GM18907 (cell line): ENCODE data around the gene MAPK14.
"Not testable (repeated sequence)": the region's sequence is repeated elsewhere in the genome, so short reads cannot be mapped to it uniquely, and the experiment has no call there.

Experiments used
- ATAC-seq: cut with Tn5 transposase; IDR thresholded peaks from one replicate; pipeline ENCODE4 v1.9.1; 2021; ENCODE audit warnings: mild to moderate bottlenecking, moderate library complexity; ENCODE audit not compliant: unreplicated experiment

Gene MAPK14

GRCh38 chr6:36027501-36028087, at the start of gene MAPK14:
TSS of gene MAPK14 (plus strand) at chr6:36027808. CDS start at chr6:36028158, 350 bp downstream.
- peak; percentile 87 for ATAC-seq

- not testable (repeated sequence) for ATAC-seq
These were observed 47.5 kb upstream of the MAPK14 start for GRCh38 chr6:35980126-35980525.

- no peak for ATAC-seq
These were observed 46.5 kb upstream of the MAPK14 start for GRCh38 chr6:35980991-35981645.

- ATAC-seq = no peak
These were observed 42.9 kb upstream of the MAPK14 start for GRCh38 chr6:35984701-35985100.

GRCh38 chr6:35988047-35988446, 39.6 kb upstream of the MAPK14 start:
- not testable (repeated sequence) for ATAC-seq

DNA sequence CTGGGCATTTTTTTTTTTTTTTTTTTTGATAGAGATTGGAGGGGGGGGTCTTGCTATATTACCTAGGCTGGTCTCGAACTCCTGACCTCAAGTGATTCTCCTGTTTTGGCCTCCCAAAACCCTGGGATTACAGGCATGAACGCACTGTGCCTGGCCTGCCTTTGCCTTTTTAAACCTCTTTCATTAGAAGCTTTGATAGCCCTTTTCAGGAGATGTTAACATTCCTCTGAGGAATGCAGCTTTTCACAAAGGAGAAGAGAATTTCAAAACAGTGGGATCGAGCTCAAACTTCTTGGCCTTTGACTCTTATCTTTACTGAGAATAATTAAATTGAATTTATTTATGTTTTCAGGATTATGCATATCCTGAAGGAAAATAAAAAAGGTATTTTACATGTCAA, 34.5 kb upstream of the MAPK14 start:
- no peak for ATAC-seq

GRCh38 chr6:36000451-36000850, 27.2 kb upstream of the MAPK14 start:
- ATAC-seq = no peak

- ATAC-seq = no peak
These were observed 11.9 kb upstream of the MAPK14 start for GRCh38 chr6:36015666-36016065.

GRCh38 chr6:36018339-36018738, 9.3 kb upstream of the MAPK14 start:
- no peak for ATAC-seq

- ATAC-seq = no peak
These were observed 8.4 kb upstream of the MAPK14 start for GRCh38 chr6:36019167-36019566.

DNA sequence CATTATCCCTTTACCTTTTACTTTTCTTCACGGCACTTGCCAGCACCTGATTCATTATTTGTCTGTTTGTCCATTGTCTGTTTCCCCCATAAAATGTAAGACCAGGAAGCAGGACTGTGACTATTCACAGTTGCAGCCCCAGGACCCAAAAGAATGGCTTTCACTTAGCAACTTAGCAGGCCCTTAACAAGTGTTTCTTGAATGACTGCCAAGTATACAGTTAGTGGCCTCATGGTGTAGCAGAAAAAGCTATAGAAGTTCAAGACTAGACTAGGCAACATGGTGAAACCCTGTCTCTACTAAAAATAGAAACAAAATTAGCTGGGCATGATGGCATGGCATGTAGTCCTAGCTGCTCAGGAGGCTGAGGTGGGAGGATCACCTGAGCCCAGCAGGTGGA, 7.5 kb upstream of the MAPK14 start:
- ATAC-seq = no peak

- no peak for ATAC-seq
These were observed 3.4 kb upstream of the MAPK14 start, which contains the start of gene SLC26A8 for GRCh38 chr6:36023996-36024795. TSS of gene SLC26A8 (minus strand) at chr6:36024641. CDS start at chr6:36019707, 4,934 bp downstream.

DNA sequence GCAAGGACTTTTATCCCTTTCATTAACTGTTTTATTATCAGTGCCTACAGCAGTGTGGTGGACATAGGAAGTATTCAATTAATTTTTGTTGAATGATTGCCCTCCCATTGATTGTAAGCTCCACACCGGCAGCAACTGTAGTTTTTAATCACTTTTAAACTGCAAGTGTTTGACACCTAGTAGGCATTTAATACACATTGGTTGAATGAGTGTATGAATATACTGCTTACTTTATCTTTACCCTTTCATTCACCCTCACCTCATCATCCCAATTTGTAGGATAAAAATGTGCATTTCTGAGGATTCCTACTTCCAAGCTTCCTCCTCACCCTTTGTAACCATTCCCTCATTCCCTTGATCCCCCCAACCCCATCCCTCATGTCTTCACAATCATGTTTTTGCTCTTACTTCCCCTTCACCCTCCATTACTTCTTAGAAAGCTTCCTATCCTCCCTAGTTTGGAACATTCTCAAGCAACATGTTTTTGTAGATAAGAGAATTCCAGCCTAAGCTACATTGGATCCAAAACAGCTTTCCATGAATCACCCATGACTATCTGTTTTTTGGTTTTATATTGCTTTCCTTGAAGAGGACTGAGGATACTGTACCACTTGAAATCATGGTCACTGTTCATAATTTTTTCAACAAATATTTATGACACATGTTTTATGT, 2.2 kb upstream of the MAPK14 start:
- ATAC-seq = no peak

- ATAC-seq = no peak
These were observed 1.7 kb upstream of the MAPK14 start for GRCh38 chr6:36025932-36026327.

GRCh38 chr6:36028088-36028876, 674 bp downstream of the MAPK14 start:
- peak; percentile 24 for ATAC-seq

DNA sequence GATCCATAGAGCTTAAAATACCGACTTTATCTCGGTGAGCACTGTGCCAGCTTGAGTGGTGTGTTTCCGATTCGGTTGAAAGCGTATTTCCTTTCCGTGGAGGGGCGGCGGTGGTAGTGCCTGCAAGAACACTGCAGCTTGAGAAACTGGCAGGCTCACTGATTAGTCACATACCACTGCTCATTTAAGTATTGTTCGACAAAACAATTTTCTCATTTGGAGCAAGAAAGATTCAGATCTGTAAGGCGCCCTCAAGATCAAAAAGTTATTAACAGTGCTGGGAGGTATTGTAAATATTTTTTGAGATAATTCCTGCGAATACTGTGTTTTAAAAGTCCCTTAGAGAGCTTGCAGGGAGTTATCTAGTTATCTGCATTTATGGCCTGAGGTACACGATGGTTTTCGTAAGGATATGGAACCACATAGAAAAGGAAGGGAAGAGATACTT, 1.3 kb downstream of the MAPK14 start:
- no peak for ATAC-seq

GRCh38 chr6:36029464-36029863, 1.9 kb downstream of the MAPK14 start:
- ATAC-seq = no peak

- ATAC-seq = no peak
These were observed 4.7 kb downstream of the MAPK14 start for GRCh38 chr6:36032261-36032660.

DNA sequence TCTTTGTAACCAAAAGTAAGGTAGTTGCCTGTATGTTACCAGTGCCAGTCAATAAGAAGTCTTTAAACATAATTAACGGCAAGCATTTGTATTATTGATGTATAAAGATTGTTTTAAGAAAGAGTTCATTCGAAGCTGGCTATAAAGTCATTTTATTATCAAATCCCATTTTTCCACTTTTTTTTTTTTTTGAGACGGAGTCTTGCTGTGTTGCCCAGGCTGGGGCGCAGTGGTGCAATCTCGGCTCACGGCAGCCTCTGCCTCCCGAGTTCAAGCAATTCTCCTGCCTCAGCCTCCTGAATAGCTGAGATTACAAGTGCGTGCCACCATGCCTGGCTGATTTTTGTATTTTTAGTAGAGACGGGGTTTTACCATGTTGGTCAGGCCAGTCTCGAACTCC, 5.5 kb downstream of the MAPK14 start:
- ATAC-seq = not testable (repeated sequence)

DNA sequence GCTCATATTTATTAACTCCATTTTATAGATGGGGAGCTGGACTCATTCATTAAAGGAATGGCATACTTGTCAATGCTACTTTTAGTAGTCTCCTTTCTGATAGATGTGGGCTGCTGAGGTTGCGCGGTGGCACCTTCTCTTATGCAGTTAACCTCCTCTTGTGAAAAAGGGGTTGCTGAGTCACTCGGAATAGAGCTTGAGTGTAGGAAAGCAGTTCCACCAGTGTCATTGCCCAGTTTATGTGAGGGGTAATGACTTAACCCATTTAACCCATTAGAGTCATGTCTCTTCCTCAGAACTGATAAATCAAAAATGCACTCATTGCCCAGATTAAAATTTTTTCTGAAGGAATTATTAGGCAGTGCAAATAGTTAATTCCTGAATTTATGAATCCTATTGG, 6.3 kb downstream of the MAPK14 start:
- ATAC-seq = no peak
